Endothelial cell of umbilical vein (primary cell): ENCODE results near the gene CXorf49B. TPM values are rescaled to one million over a fixed set of nuclear protein-coding genes. Genes with fewer than 3 reads are reported as not detected.
"Not testable (repeated sequence)": the region's sequence is repeated elsewhere in the genome, so short reads cannot be mapped to it uniquely, and the experiment has no call there.

Experiments
- Bru-seq: library from RNA; stranded (reverse); fragments of 400-500 nt; gene quantifications from one replicate; lab custom pipeline; 2021; lab: Mats Ljungman, UMichigan
- BruChase-seq, 2 experiments: library from RNA; stranded (reverse); fragments of 400-500 nt; gene quantifications; one replicate each; lab custom pipeline; 2021; lab: Mats Ljungman, UMichigan
- BruUV-seq: library from RNA; stranded (reverse); fragments of 400-500 nt; replicated peaks from 2 replicates; lab custom pipeline; 2021; lab: Mats Ljungman, UMichigan
- CTCF ChIA-PET: fragments of 300-600, 350-600 bp; sonication (Branson Sonifier 250); formaldehyde crosslinking; loops from one replicate; lab custom pipeline; 2021; ENCODE audit warnings: antibody characterized with exemption, inconsistent platforms; lab: Charles Lee
- POLR2A ChIA-PET: fragments of 300-600, 350-600 bp; sonication (Branson Sonifier 250); formaldehyde crosslinking; loops from one replicate; lab custom pipeline; 2021; ENCODE audit warnings: antibody characterized with exemption, inconsistent platforms; lab: Charles Lee
- DNase-seq: peaks from one replicate; pipeline ENCODE4 v3.0.0-alpha.2; 2011; ENCODE audit warnings: low read depth, low spot score
- FAIRE-seq: peaks from 2 replicates; lab custom pipeline; 2011; peaks lifted over from hg19 to GRCh38; lab: Jason Lieb, UNC
- H2AFZ ChIP-seq: 2 replicates; pipeline ENCODE4 v1.6.0; 2012; ENCODE audit warnings: low read depth, low read length, control low read depth, inconsistent platforms
- H3K27ac ChIP-seq: 2 replicates; pipeline ENCODE4 v1.5.1; 2011; ENCODE audit warnings: low read depth, mild to moderate bottlenecking, control low read depth, low read length, moderate library complexity; ENCODE audit not compliant: insufficient read depth
- H3K27me3 ChIP-seq, 2 experiments: 2 replicates each; pipeline versions ENCODE4 v1.6.0 to v1.6.1; 2011; ENCODE audit warnings: low read length in 2 of 2, mixed read lengths in 1 of 2; ENCODE audit not compliant: control insufficient read depth in 2 of 2, insufficient read depth in 2 of 2
- H3K36me3 ChIP-seq, 2 experiments: 2 replicates in 1 of 2; 3 replicates in 1 of 2; pipeline ENCODE4 v1.5.1; 2011; ENCODE audit warnings: low read length in 2 of 2, mild to moderate bottlenecking in 1 of 2, moderate library complexity in 1 of 2; ENCODE audit not compliant: control insufficient read depth in 2 of 2, insufficient read depth in 2 of 2; ENCODE audit errors: extremely low read depth in 1 of 2
- H3K4me1 ChIP-seq: 3 replicates; pipeline ENCODE4 v1.5.1; 2011; ENCODE audit warnings: mild to moderate bottlenecking, low read length; ENCODE audit not compliant: control insufficient read depth, insufficient read depth; ENCODE audit errors: extremely low read depth
- H3K4me2 ChIP-seq: 2 replicates; pipeline ENCODE4 v1.6.1; 2011; ENCODE audit warnings: low read length, control low read depth, mixed read lengths; ENCODE audit not compliant: insufficient read depth
- H3K4me3 ChIP-seq, 3 experiments: fragments of 200-600 bp in 1 of 3; sonication (generic), shearing (Covaris generic) in 1 of 3; replicated peaks in 1 of 3; 2 replicates each; pipeline ENCODE4 v1.5.1; 2011 to 2016; ENCODE audit warnings: control low read depth in 3 of 3, low read length in 3 of 3, mild to moderate bottlenecking in 2 of 3, inconsistent platforms in 1 of 3, low read depth in 1 of 3, moderate library complexity in 1 of 3; ENCODE audit not compliant: insufficient read depth in 1 of 3
- H3K79me2 ChIP-seq: 2 replicates; pipeline ENCODE4 v1.6.0; 2012; ENCODE audit warnings: low read length, inconsistent platforms; ENCODE audit not compliant: control insufficient read depth, insufficient read depth
- H3K9ac ChIP-seq: replicated peaks from 2 replicates; pipeline ENCODE3; 2011; ENCODE audit warnings: low read length, control low read depth; ENCODE audit not compliant: insufficient read depth; ENCODE audit errors: extremely low read depth
- H3K9me1 ChIP-seq: replicated peaks from 3 replicates; pipeline ENCODE4 v1.6.0; 2011; ENCODE audit warnings: mild to moderate bottlenecking, low read length; ENCODE audit not compliant: control insufficient read depth, insufficient read depth; ENCODE audit errors: extremely low read depth
- H3K9me3 ChIP-seq: replicated peaks from 2 replicates; pipeline ENCODE4 v1.5.1; 2012; ENCODE audit warnings: low read length, inconsistent platforms; ENCODE audit not compliant: control insufficient read depth, insufficient read depth
- H4K20me1 ChIP-seq: replicated peaks from 2 replicates; pipeline ENCODE3; 2011; ENCODE audit warnings: mild to moderate bottlenecking, low read length; ENCODE audit not compliant: control insufficient read depth, insufficient read depth; ENCODE audit errors: extremely low read depth
- dilution Hi-C: fragments of 300-500 bp; cut with MboI; formaldehyde crosslinking; loops from one replicate; pipeline ENCODE4 v1.15.0; 2019; ENCODE audit warnings: low sequenced_read_pairs; ENCODE audit not compliant: extremely low pct_ligation_motif_present
- intact Hi-C: fragments of 100-400 bp; cut with micrococcal nuclease; formaldehyde crosslinking; loops from one replicate; pipeline ENCODE4 v1.10.0; 2022
- long read RNA-seq: library from polyadenylated mRNA; stranded (forward); transcript quantifications from one replicate; pipeline ENCODE4 v2.0.0, GENCODE V29; 2021
- polyA minus RNA-seq, 3 experiments: library from RNA; depleted of rRNA, polyadenylated mRNA; stranded (reverse); fragments of >200 nt; gene quantifications; 1 replicate in 1 of 3; 2 replicates in 2 of 3; pipeline ENCODE4 v1.2.3, GENCODE V29; 2011
- polyA plus RNA-seq, 4 experiments: library from polyadenylated mRNA; depleted of rRNA in 3 of 4; stranded (reverse) in 3 of 4; unstranded in 1 of 4; fragments of >200 nt; gene quantifications; 2 replicates each; pipeline versions ENCODE4 v1.2.1 to v1.2.3, GENCODE V29; 2011 to 2012; ENCODE audit warnings: missing spikeins in 1 of 4
- total RNA-seq: library from RNA; stranded (reverse); gene quantifications from 2 replicates; pipeline ENCODE4 v1.2.3, GENCODE V29; 2021

Gene CXorf49B
- total RNA-seq (not detected in 2 replicates), polyA plus RNA-seq (not detected in 2 replicates), polyA minus RNA-seq (not detected in 2 replicates), Bru-seq, nascent RNA (not detected), BruChase-seq, experiment 1, labeled RNA remaining after a 6-hour chase (not detected), BruChase-seq, experiment 2, labeled RNA remaining after a 2-hour chase (not detected)
- not detected in 2 replicates for polyA plus RNA-seq (2011; cell fraction: cytosol; rRNA removed)
- not detected in 2 replicates for polyA plus RNA-seq (2011; cell fraction: nucleus; rRNA removed)
- polyA plus RNA-seq (2012): not detected in 2 replicates
- not detected for polyA minus RNA-seq (2011; cell fraction: cytosol; rRNA and poly(A)+ RNA removed)
- not detected in 2 replicates for polyA minus RNA-seq (2011; cell fraction: nucleus; rRNA and poly(A)+ RNA removed)
- long read RNA-seq: 0 reads

- BruUV-seq, dilution Hi-C loops, H3K79me2 ChIP-seq: not testable (repeated sequence)
Observed at GRCh38 chrX:71763049-71763448, at the start of gene CXorf49B. Gene CXorf49B (plus strand): TSS chrX:71763349. CDS start chrX:71763424, 75 bp downstream.

GRCh38 chrX:71714064-71714463 is 49.1 kb upstream of the CXorf49B start:
- dilution Hi-C loops, H3K36me3 ChIP-seq, H3K27ac ChIP-seq, H3K9me1 ChIP-seq, DNase-seq, H3K4me1 ChIP-seq, CTCF ChIA-PET, H3K79me2 ChIP-seq, H3K9me3 ChIP-seq, H3K27me3 ChIP-seq, BruUV-seq, H4K20me1 ChIP-seq, POLR2A ChIA-PET, H3K4me3 ChIP-seq, H2AFZ ChIP-seq, H3K4me2 ChIP-seq, FAIRE-seq, intact Hi-C loops, H3K9ac ChIP-seq: not testable (repeated sequence)

More at GRCh38 chrX:71763049-71763448, at the start of gene CXorf49B:
- H3K4me1 ChIP-seq, intact Hi-C loops, POLR2A ChIA-PET, H2AFZ ChIP-seq, DNase-seq, H3K27ac ChIP-seq, CTCF ChIA-PET, H3K9ac ChIP-seq, H3K36me3 ChIP-seq, H3K9me1 ChIP-seq, H3K27me3 ChIP-seq, H3K4me2 ChIP-seq, H4K20me1 ChIP-seq, H3K4me3 ChIP-seq, H3K9me3 ChIP-seq: not testable (repeated sequence)
- peak; percentile 72 for FAIRE-seq

GRCh38 chrX:71715551-71715950 is 47.6 kb upstream of the CXorf49B start:
- H3K27me3 ChIP-seq, H3K9me3 ChIP-seq, intact Hi-C loops, dilution Hi-C loops, H3K9me1 ChIP-seq, H3K79me2 ChIP-seq, H3K9ac ChIP-seq, H3K27ac ChIP-seq, H3K4me3 ChIP-seq, H2AFZ ChIP-seq, DNase-seq, POLR2A ChIA-PET, FAIRE-seq, CTCF ChIA-PET, H3K4me1 ChIP-seq, BruUV-seq, H3K36me3 ChIP-seq, H4K20me1 ChIP-seq, H3K4me2 ChIP-seq: not testable (repeated sequence)

- H3K9me1 ChIP-seq, intact Hi-C loops, H3K4me1 ChIP-seq, CTCF ChIA-PET, H3K79me2 ChIP-seq, dilution Hi-C loops, H3K27me3 ChIP-seq, BruUV-seq, FAIRE-seq, H4K20me1 ChIP-seq, H3K27ac ChIP-seq, H3K4me3 ChIP-seq, H3K4me2 ChIP-seq, H2AFZ ChIP-seq, H3K9me3 ChIP-seq, POLR2A ChIA-PET, DNase-seq, H3K36me3 ChIP-seq, H3K9ac ChIP-seq: not testable (repeated sequence)
Observed at GRCh38 chrX:71716323-71716722, 46.8 kb upstream of the CXorf49B start.
